OCI-LY7 (cell line): ENCODE measurements around the gene ZMIZ1. TPM values are rescaled to one million over a fixed set of nuclear protein-coding genes. Genes with fewer than 3 reads are reported as not detected.

Source experiments
- BruUV-seq: library from RNA; stranded (reverse); fragments of 400-500 nt; replicated peaks from 2 replicates; lab custom pipeline; 2021; lab: Mats Ljungman, UMichigan
- CTCF ChIA-PET: fragments of 300-600 bp; sonication (Branson Sonifier 250); formaldehyde crosslinking; loops from one replicate; lab custom pipeline; 2022; ENCODE audit warnings: antibody characterized with exemption; ENCODE audit not compliant: unreplicated experiment; lab: Charles Lee
- POLR2A ChIA-PET: fragments of 300-600 bp; sonication (Branson Sonifier 250); formaldehyde crosslinking; loops from one replicate; lab custom pipeline; 2022; ENCODE audit warnings: antibody characterized with exemption; lab: Charles Lee
- DNase-seq: peaks from one replicate; pipeline ENCODE4 v3.0.0-alpha.2; 2015; ENCODE audit warnings: low spot score
- H2AFZ ChIP-seq: fragments of 200-600 bp; sonication (generic), shearing (Covaris generic); 2 replicates; pipeline ENCODE4 v1.6.1; 2014; ENCODE audit warnings: mild to moderate bottlenecking, antibody characterized with exemption, low read length, moderate library complexity
- H3K27ac ChIP-seq: fragments of 200-600 bp; sonication (generic); 2 replicates; pipeline ENCODE4 v1.5.1; 2014; ENCODE audit warnings: mixed run types, low read depth, mild to moderate bottlenecking, moderate library complexity, low read length, inconsistent platforms; ENCODE audit not compliant: poor library complexity, severe bottlenecking
- H3K36me3 ChIP-seq: fragments of 200-600 bp; sonication (generic); 2 replicates; pipeline ENCODE4 v1.6.1; 2014; ENCODE audit warnings: mild to moderate bottlenecking, antibody characterized with exemption, low read length, moderate library complexity, mixed read lengths; ENCODE audit not compliant: insufficient read depth
- H3K4me1 ChIP-seq: fragments of 200-600 bp; sonication (generic); 2 replicates; pipeline ENCODE4 v1.5.1; 2014; ENCODE audit warnings: mild to moderate bottlenecking, low read length; ENCODE audit not compliant: insufficient read depth, poor library complexity, severe bottlenecking
- H3K4me2 ChIP-seq: fragments of 200-600 bp; sonication (generic); 2 replicates; pipeline ENCODE4 v1.6.1; 2014; ENCODE audit warnings: mild to moderate bottlenecking, low read length
- H3K4me3 ChIP-seq: fragments of 200-600 bp; sonication (generic); 2 replicates; pipeline ENCODE4 v1.5.1; 2014; ENCODE audit warnings: mild to moderate bottlenecking, low read depth, low read length; ENCODE audit not compliant: poor library complexity, severe bottlenecking
- H3K79me2 ChIP-seq: fragments of 200-600 bp; sonication (generic); 2 replicates; pipeline ENCODE4 v1.6.1; 2016; ENCODE audit warnings: low read depth, mild to moderate bottlenecking, low read length, moderate library complexity, mixed read lengths; ENCODE audit not compliant: insufficient read depth
- H3K9me2 ChIP-seq: fragments of 200-600 bp; sonication (generic); 2 replicates; pipeline ENCODE4 v1.6.1; 2016; ENCODE audit warnings: mild to moderate bottlenecking, low read length, mixed read lengths; ENCODE audit not compliant: insufficient read depth
- H3K9me3 ChIP-seq: fragments of 200-600 bp; sonication (generic); 2 replicates; pipeline ENCODE4 v1.6.1; 2014; ENCODE audit warnings: mild to moderate bottlenecking, mixed run types, low read length, mixed read lengths
- H4K20me1 ChIP-seq: fragments of 200-600 bp; sonication (generic); 2 replicates; pipeline ENCODE4 v1.6.1; 2014; ENCODE audit warnings: mild to moderate bottlenecking, antibody characterized with exemption, low read length, moderate library complexity, mixed read lengths; ENCODE audit not compliant: insufficient read depth
- CTCF ChIP-seq: fragments of 200-600 bp; sonication (generic); conservative IDR thresholded peaks from 2 replicates; pipeline ENCODE4 v1.5.1; 2014; ENCODE audit warnings: mild to moderate bottlenecking, antibody characterized with exemption, low read length, moderate library complexity, mixed read lengths
- EZH2phosphoT487 ChIP-seq: fragments of 200-600 bp; sonication (generic); IDR thresholded peaks from 2 replicates; pipeline ENCODE4 v1.6.1; 2018; ENCODE audit warnings: low read depth, borderline replicate concordance, mild to moderate bottlenecking, mixed run types, antibody characterized with exemption, low read length, moderate library complexity, mixed read lengths
- intact Hi-C: fragments of 100-400 bp; cut with micrococcal nuclease; formaldehyde crosslinking; loops from one replicate; pipeline ENCODE4 v1.10.0; 2022; ENCODE audit not compliant: unreplicated experiment
- total RNA-seq, 2 experiments: library from RNA; depleted of rRNA in 1 of 2; stranded (reverse); fragments of >200 nt in 1 of 2; shearing (Covaris generic) in 1 of 2; gene quantifications; 2 replicates each; pipeline ENCODE4 v1.2.3, GENCODE V29; 2014 to 2022

Gene ZMIZ1
- total RNA-seq, 2 experiments from 2014 or later = 20.4 to 66.9 TPM

- POLR2A ChIA-PET = interaction anchor here (0.6 kb wide), 1 partner anchor 14 kb away, joined by 3 read pairs; no protein-coding TSS in a partner anchor
- TF ChIP-seq EZH2phosphoT487 (no peak), CTCF (no peak)
Observed at GRCh38 chr10:79191951-79192676, 123.3 kb downstream of the ZMIZ1 start.

GRCh38 chr10:79192677-79193003 is 123.9 kb downstream of the ZMIZ1 start:
- Histone ChIP-seq H2AFZ (no peak overlapping the region), H3K4me2 (no peak overlapping the region)

More at GRCh38 chr10:79191951-79192676, 123.3 kb downstream of the ZMIZ1 start:
- intact Hi-C loops = loop anchor here (10.0 kb wide), 1 partner anchor 757 kb away; no protein-coding TSS in a partner anchor
- peaks cover 4% of the 10 kb centered on the region; the same call in 1 of the 2 replicates for H4K20me1 ChIP-seq
- CTCF ChIA-PET = no interaction called here
- no peak overlapping the region for H3K27ac ChIP-seq
- DNase-seq = no peak
- no peaks in the 10 kb centered on the region; the same call in 1 of the 2 replicates for H3K36me3 ChIP-seq
- no peak overlapping the region for H2AFZ ChIP-seq
- no peaks in the 10 kb centered on the region for H3K9me3 ChIP-seq
- no peaks in the 10 kb centered on the region for H3K79me2 ChIP-seq
- H3K4me3 ChIP-seq = no peak overlapping the region
- H3K4me1 ChIP-seq = peaks cover 47% of the 10 kb centered on the region
- no TSS peak for BruUV-seq
- no peak overlapping the region for H3K4me2 ChIP-seq
- H3K9me2 ChIP-seq = no peaks in the 10 kb centered on the region

More at GRCh38 chr10:79192677-79193003, 123.9 kb downstream of the ZMIZ1 start:
- no peaks in the 10 kb centered on the region for H3K9me3 ChIP-seq
- no peaks in the 10 kb centered on the region for H3K79me2 ChIP-seq
- CTCF ChIA-PET = interaction anchor here (0.7 kb wide), 1 partner anchor 219 kb away, joined by 3 read pairs; no protein-coding TSS in a partner anchor
- peaks cover 4% of the 10 kb centered on the region; the same call in 1 of the 2 replicates for H4K20me1 ChIP-seq
- peaks cover 47% of the 10 kb centered on the region for H3K4me1 ChIP-seq
- no peak overlapping the region for H3K27ac ChIP-seq
- DNase-seq = no peak
- POLR2A ChIA-PET = no interaction called here
- TF ChIP-seq CTCF = no peak
- BruUV-seq = no TSS peak
- H3K36me3 ChIP-seq = no peaks in the 10 kb centered on the region; the same call in 1 of the 2 replicates
- no peaks in the 10 kb centered on the region for H3K9me2 ChIP-seq
- intact Hi-C loops = loop anchor here (10.0 kb wide), 1 partner anchor 758 kb away; no protein-coding TSS in a partner anchor
- H3K4me3 ChIP-seq = no peak overlapping the region
